ENCODE results near the gene ROBO3. TPM values are rescaled to one million over a fixed set of nuclear protein-coding genes. Genes with fewer than 3 reads are reported as not detected.

ROBO3 gene
- total RNA-seq, 1 donor from 2014 or later = 18.9 TPM

DNA sequence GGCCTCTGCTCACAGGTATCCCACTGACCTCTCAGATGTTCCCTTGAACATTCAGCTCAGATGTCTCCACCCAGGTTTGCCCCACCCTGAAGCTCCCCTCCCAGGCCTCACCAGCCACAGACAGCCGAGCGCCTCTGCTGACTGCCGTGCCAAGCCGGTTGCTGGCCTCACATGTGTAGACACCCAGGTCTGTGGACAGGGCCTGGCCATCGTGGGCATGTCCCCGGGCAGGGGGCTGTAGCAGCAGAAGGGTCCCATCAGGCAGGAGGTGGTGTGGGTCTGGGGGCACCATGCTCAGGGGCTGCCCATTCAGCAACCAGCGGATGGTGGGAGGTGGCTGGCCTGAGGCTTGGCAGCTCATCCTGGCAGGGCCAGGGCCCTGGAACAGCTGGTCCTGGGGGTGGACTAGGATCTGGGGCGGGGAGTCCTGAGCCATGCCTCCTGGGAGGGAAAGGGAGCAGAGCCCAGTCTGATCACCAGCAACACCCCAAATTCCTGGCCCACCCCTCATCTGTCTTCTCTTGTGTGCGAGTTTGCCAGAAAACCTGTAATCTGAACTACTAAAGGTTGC lies 31.7 kb downstream of the ROBO3 start:
- Histone ChIP-seq H3K9me3 (no peaks in the 10 kb centered on the region), H3K27me3 (no peaks in the 10 kb centered on the region), H3K4me1 (peaks cover 9% of the 10 kb centered on the region), H3K4me3 (peak overlapping the region; percentile 12 to 30), H3K36me3 (no peaks in the 10 kb centered on the region), H3K27ac (peak overlapping the region; percentile 60)
- DNase-seq (ENCODE audit: extremely low spot score in 2 of 2) = peak in 1 of 2 donors; percentile 88
- TF ChIP-seq POLR2AphosphoS5 (IDR thresholded peaks at IDR 0.05; ENCODE audit: insufficient read depth in 1 of 2, low read depth in 1 of 2) (no peak), CTCF (IDR thresholded peaks at IDR 0.05) (no peak), POLR2A (IDR thresholded peaks at IDR 0.05) (no peak)
- intact Hi-C loops (cut with DNase I) = no loop called here

GRCh38 chr11:124897674-124898262 lies 32.5 kb downstream of the ROBO3 start, which contains the start of gene ROBO4:
ROBO4 (minus strand) TSS chr11:124897865; CDS start chr11:124897795, 70 bp downstream.
- Histone ChIP-seq H3K9me3 (no peaks in the 10 kb centered on the region), H3K27ac (peak within 1 kb of the TSS; percentile 60), H3K36me3 (no peaks in the 10 kb centered on the region), H3K27me3 (no peaks in the 10 kb centered on the region), H3K4me3 (peak within 1 kb of the TSS; percentile 12 to 30), H3K4me1 (peaks cover 9% of the 10 kb centered on the region)
- peak; percentile 81 to 85 for DNase-seq (ENCODE audit: extremely low spot score in 2 of 2)
- intact Hi-C loops (cut with DNase I) = no loop called here
- TF ChIP-seq POLR2AphosphoS5 (IDR thresholded peaks at IDR 0.05; ENCODE audit: insufficient read depth in 1 of 2, low read depth in 1 of 2) (no peak), POLR2A (IDR thresholded peaks at IDR 0.05) (no peak), CTCF (IDR thresholded peaks at IDR 0.05) (no peak)

GRCh38 chr11:124898263-124898680 lies 33.0 kb downstream of the ROBO3 start:
- no peaks in the 10 kb centered on the region for H3K27me3 ChIP-seq
- peak; percentile 58 to 85 for DNase-seq (ENCODE audit: extremely low spot score in 2 of 2)
- peak overlapping the region; percentile 60 for H3K27ac ChIP-seq
- intact Hi-C loops (cut with DNase I) = no loop called here
- H3K9me3 ChIP-seq = no peaks in the 10 kb centered on the region
- peak overlapping the region in 1 of 2 donors; percentile 30 for H3K4me3 ChIP-seq
- TF ChIP-seq POLR2A (IDR thresholded peaks at IDR 0.05) (no peak), CTCF (IDR thresholded peaks at IDR 0.05) (no peak), POLR2AphosphoS5 (IDR thresholded peaks at IDR 0.05; ENCODE audit: insufficient read depth in 1 of 2, low read depth in 1 of 2) (no peak)
- H3K36me3 ChIP-seq = no peaks in the 10 kb centered on the region
- peaks cover 9% of the 10 kb centered on the region for H3K4me1 ChIP-seq

DNA sequence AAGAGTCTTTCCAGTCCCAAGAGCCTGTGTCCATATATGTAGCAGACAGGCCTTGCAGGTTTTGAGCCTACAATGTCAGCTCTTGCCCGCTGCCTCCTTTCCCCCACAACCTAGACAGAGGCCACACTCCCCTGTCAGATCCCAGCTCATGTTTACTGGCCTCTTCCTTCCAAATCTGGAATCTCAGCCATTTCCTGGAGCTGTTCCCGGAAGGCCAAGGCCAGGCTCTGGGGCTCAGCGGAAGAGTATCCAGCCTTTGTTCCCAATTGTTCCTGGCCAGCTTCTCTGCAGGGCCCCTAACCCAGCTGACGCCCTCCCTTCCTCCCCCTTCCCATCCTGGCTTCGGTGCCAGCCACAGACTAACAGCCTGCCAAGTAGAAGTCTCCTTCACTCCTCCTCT lies 33.5 kb downstream of the ROBO3 start:
- peak; percentile 85 to 93 for DNase-seq (ENCODE audit: extremely low spot score in 2 of 2)
- intact Hi-C loops (cut with DNase I) = no loop called here
- H3K4me1 ChIP-seq = peaks cover 9% of the 10 kb centered on the region

More for the DNA sequence above, 33.5 kb downstream of the ROBO3 start:
- TF ChIP-seq POLR2A (IDR thresholded peaks at IDR 0.05) (no peak), CTCF (IDR thresholded peaks at IDR 0.05) (no peak), POLR2AphosphoS5 (IDR thresholded peaks at IDR 0.05; ENCODE audit: insufficient read depth in 1 of 2, low read depth in 1 of 2) (no peak)
- Histone ChIP-seq H3K27ac (peak overlapping the region; percentile 37), H3K4me3 (no peak overlapping the region), H3K9me3 (no peaks in the 10 kb centered on the region), H3K27me3 (no peaks in the 10 kb centered on the region), H3K36me3 (no peaks in the 10 kb centered on the region)

Data from vagina (tissue), 2 donors.